ENCODE data around the gene CUTC.

DNA sequence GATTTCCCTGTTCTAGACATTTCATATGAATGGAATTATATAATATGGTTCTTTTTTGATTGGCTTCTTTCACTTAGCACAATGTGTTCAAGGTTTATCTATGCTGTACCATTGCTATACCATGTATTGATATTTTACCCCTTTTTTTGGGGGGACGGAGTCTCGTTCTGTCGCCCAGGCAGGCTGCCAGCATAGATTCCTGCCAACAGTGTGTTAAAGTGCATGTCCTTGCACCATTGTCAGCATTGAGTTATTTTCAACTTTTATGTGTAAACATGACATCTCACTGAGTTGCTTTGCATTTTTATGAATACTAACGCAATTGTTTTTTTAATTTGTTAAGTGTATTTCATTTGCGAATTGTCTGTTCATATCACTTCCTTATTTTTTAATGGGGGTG, 55.3 kb downstream of the CUTC start:
- TF ChIP-seq EP300 (IDR thresholded peaks at IDR 0.05) (no peak), CTCF (IDR thresholded peaks at IDR 0.05) (no peak), POLR2AphosphoS5 (IDR thresholded peaks at IDR 0.05) (no peak)
